CD14-positive monocyte (primary cell): ENCODE results near the gene PGD. TPM values are rescaled to one million over a fixed set of nuclear protein-coding genes. Genes with fewer than 3 reads are reported as not detected.

ENCODE experiments used
- DNase-seq, 3 donors: peaks; one replicate each; pipeline ENCODE4 v3.0.0-alpha.2; 2011 to 2022
- H2AFZ ChIP-seq: 2 replicates; pipeline ENCODE4 v1.6.0; 2012; ENCODE audit warnings: mild to moderate bottlenecking, low read depth, low read length, inconsistent platforms; ENCODE audit not compliant: insufficient read depth, poor library complexity, severe bottlenecking
- H3K27ac ChIP-seq, 2 donors: 1 replicate in 1 of 2; 2 replicates in 1 of 2; pipeline ENCODE4 v1.5.1; 2012 to 2013; ENCODE audit warnings: low read length in 2 of 2, control low read depth in 1 of 2, inconsistent platforms in 1 of 2, low read depth in 1 of 2, mild to moderate bottlenecking in 1 of 2
- H3K27me3 ChIP-seq, 2 donors: one replicate each; pipeline versions ENCODE4 v1.6.0 to v1.6.1; 2011 to 2013; ENCODE audit warnings: low read length in 2 of 2; ENCODE audit not compliant: control insufficient read depth in 2 of 2, insufficient read depth in 2 of 2
- H3K36me3 ChIP-seq, 2 donors: replicated peaks in 1 of 2; 1 replicate in 1 of 2; 2 replicates in 1 of 2; pipeline versions ENCODE4 v1.5.1 to v1.6.1; 2012 to 2013; ENCODE audit warnings: low read length in 2 of 2, control low read depth in 1 of 2, inconsistent platforms in 1 of 2, mild to moderate bottlenecking in 1 of 2; ENCODE audit not compliant: insufficient read depth in 2 of 2, control insufficient read depth in 1 of 2
- H3K4me1 ChIP-seq, 2 donors: 1 replicate in 1 of 2; 2 replicates in 1 of 2; pipeline versions ENCODE4 v1.5.1 to v1.6.1; 2012 to 2013; ENCODE audit warnings: low read length in 2 of 2, control low read depth in 1 of 2, inconsistent platforms in 1 of 2, mild to moderate bottlenecking in 1 of 2, moderate library complexity in 1 of 2; ENCODE audit not compliant: insufficient read depth in 2 of 2, control insufficient read depth in 1 of 2
- H3K4me2 ChIP-seq: replicated peaks from 2 replicates; pipeline ENCODE3; 2012; ENCODE audit warnings: low read length, moderate library complexity, mild to moderate bottlenecking; ENCODE audit not compliant: poor library complexity, severe bottlenecking; ENCODE audit errors: extremely low read depth
- H3K4me3 ChIP-seq, 3 experiments: fragments of 200-600 bp in 1 of 3; sonication (generic) in 1 of 3; replicated peaks in 1 of 3; 1 replicate in 2 of 3; 2 replicates in 1 of 3; pipeline ENCODE4 v1.5.1; 2011 to 2013; ENCODE audit warnings: low read length in 3 of 3, mild to moderate bottlenecking in 3 of 3, control low read depth in 2 of 3, low read depth in 2 of 3, inconsistent platforms in 1 of 3, moderate library complexity in 1 of 3
- H3K79me2 ChIP-seq: 2 replicates; pipeline ENCODE4 v1.6.0; 2012; ENCODE audit warnings: mild to moderate bottlenecking, control low read depth, inconsistent platforms, low read length, moderate library complexity; ENCODE audit not compliant: insufficient read depth
- H3K9ac ChIP-seq: 2 replicates; pipeline ENCODE4 v1.6.0; 2017; ENCODE audit warnings: low read length, mild to moderate bottlenecking; ENCODE audit not compliant: insufficient read depth, poor library complexity, severe bottlenecking
- H3K9me3 ChIP-seq, 2 donors: replicated peaks in 1 of 2; 1 replicate in 1 of 2; 2 replicates in 1 of 2; pipeline versions ENCODE4 v1.5.1 to v1.6.1; 2012 to 2013; ENCODE audit warnings: low read length in 2 of 2, control low read depth in 1 of 2; ENCODE audit not compliant: control insufficient read depth in 1 of 2, insufficient read depth in 1 of 2
- H4K20me1 ChIP-seq: 2 replicates; pipeline ENCODE4 v1.6.0; 2012; ENCODE audit warnings: mild to moderate bottlenecking, low read length, control low read depth, moderate library complexity; ENCODE audit not compliant: insufficient read depth
- H3K27ac Mint-ChIP-seq, 7 donors: one replicate each; pipeline ENCODE4 v1.8.0; 2020; ENCODE audit warnings: mild to moderate bottlenecking in 7 of 7, mixed read lengths in 7 of 7, moderate library complexity in 6 of 7, inconsistent platforms in 2 of 7
- H3K27me3 Mint-ChIP-seq, 3 donors: one replicate each; pipeline ENCODE4 v1.8.0; 2021 to 2022; ENCODE audit warnings: low read depth in 3 of 3, mild to moderate bottlenecking in 3 of 3, mixed read lengths in 3 of 3, moderate library complexity in 3 of 3, inconsistent platforms in 1 of 3
- H3K36me3 Mint-ChIP-seq, 2 donors: one replicate each; pipeline ENCODE4 v1.8.0; 2020; ENCODE audit warnings: mixed read lengths in 2 of 2, inconsistent platforms in 1 of 2, mild to moderate bottlenecking in 1 of 2
- H3K4me1 Mint-ChIP-seq: one replicate; pipeline ENCODE4 v1.8.0; 2020; ENCODE audit warnings: mild to moderate bottlenecking, mixed read lengths
- H3K4me3 Mint-ChIP-seq, 2 donors: one replicate each; pipeline ENCODE4 v1.8.0; 2020; ENCODE audit warnings: mild to moderate bottlenecking in 2 of 2, mixed read lengths in 2 of 2, moderate library complexity in 1 of 2
- H3K9me3 Mint-ChIP-seq, 7 donors: one replicate each; pipeline ENCODE4 v1.8.0; 2020 to 2022; ENCODE audit warnings: mixed read lengths in 7 of 7, mild to moderate bottlenecking in 6 of 7, moderate library complexity in 6 of 7, inconsistent platforms in 2 of 7
- CTCF ChIP-seq: fragments of 200-600 bp; IDR thresholded peaks from one replicate; pipeline ENCODE4 v1.8.0; 2022; ENCODE audit warnings: antibody characterized with exemption, mild to moderate bottlenecking
- WGBS: methylation state at CpG from one replicate; pipeline ENCODE4 v1.1.5; 2013; ENCODE audit warnings: missing lambda C conversion rate; ENCODE audit not compliant: insufficient coverage; 5-methylcytosine and 5-hydroxymethylcytosine counted together
- intact Hi-C, 2 donors: fragments of 100-400 bp; cut with micrococcal nuclease; formaldehyde crosslinking; loops; one replicate each; pipeline versions ENCODE4 v1.15.0 to v1.15.1; 2023
- polyA plus RNA-seq, 3 donors: library from polyadenylated mRNA; depleted of rRNA in 1 of 3; unstranded in 2 of 3; stranded (reverse) in 1 of 3; fragments of 300-500 nt in 2 of 3; fragments of >200 nt in 1 of 3; fragmentation: Illumina TruSeq in 2 of 3; gene quantifications; 1 replicate in 2 of 3; 2 replicates in 1 of 3; pipeline ENCODE4 v1.2.3, GENCODE V29; 2012 to 2021

PGD gene
- polyA plus RNA-seq, 3 donors, result 173 to 509 (median 471) TPM

- no peaks in the 10 kb centered on the region for H4K20me1 ChIP-seq
- H3K4me2 ChIP-seq, result peak overlapping the region; percentile 71
- H3K9ac ChIP-seq, result no peak overlapping the region
- H3K9me3 ChIP-seq, result no peaks in the 10 kb centered on the region
- H3K36me3 ChIP-seq, result peaks cover 0 to 4% of the 10 kb centered on the region in 2 donors
- peaks cover 31 to 42% of the 10 kb centered on the region in 2 donors for H3K4me1 ChIP-seq
- no peak for TF ChIP-seq CTCF
- H3K27ac Mint-ChIP-seq, result peak overlapping the region; percentile 79 to 96 (median 90)
- peak overlapping the region in 1 of 2 donors; percentile 57 for H3K4me3 Mint-ChIP-seq
- peak overlapping the region in 1 of 3 experiments; percentile 66 for H3K4me3 ChIP-seq
- H2AFZ ChIP-seq, result peak overlapping the region; percentile 43
- peaks cover 21% of the 10 kb centered on the region for H3K79me2 ChIP-seq
- peaks cover 0 to 1% (median 0%) of the 10 kb centered on the region in 3 donors for H3K27me3 Mint-ChIP-seq
- DNase-seq, result no peak
- intact Hi-C loops, result loop anchor here (1.0 to 10.0 kb wide), 3 partner anchors 11 to 86 kb away; partner anchors contain the start of genes DFFA (in 2 of the 2), PEX14 (in 2 of the 2) and PGD (in 1 of the 2)
- peaks cover 10 to 23% of the 10 kb centered on the region in 2 donors for H3K36me3 Mint-ChIP-seq
- peaks cover 0 to 2% (median 0%) of the 10 kb centered on the region in 7 donors for H3K9me3 Mint-ChIP-seq
- H3K27me3 ChIP-seq, result no peaks in the 10 kb centered on the region
- no CpG with 5 or more reads among the region's 3 CpGs for WGBS
- peaks cover 42% of the 10 kb centered on the region for H3K4me1 Mint-ChIP-seq
- peak overlapping the region; percentile 70 to 85 for H3K27ac ChIP-seq
Measured at GRCh38 chr1:10388387-10388715, 10.5 kb upstream of the PGD start.

GRCh38 chr1:10389271-10389973 lies 9.4 kb upstream of the PGD start:
- peaks cover 21% of the 10 kb centered on the region for H3K79me2 ChIP-seq
- no peaks in the 10 kb centered on the region for H3K27me3 Mint-ChIP-seq
- no peak overlapping the region for H3K4me3 Mint-ChIP-seq
- TF ChIP-seq CTCF, result no peak
- peak overlapping the region; percentile 79 to 96 (median 90) for H3K27ac Mint-ChIP-seq
- peak overlapping the region; percentile 71 for H3K4me2 ChIP-seq
- H3K9ac ChIP-seq, result no peak overlapping the region
- intact Hi-C loops, result loop anchor here (5.0 to 10.0 kb wide), 2 partner anchors 83 to 85 kb away; partner anchors contain the start of genes DFFA (in 2 of the 2) and PEX14 (in 2 of the 2)
- peak overlapping the region in 1 of 3 experiments; percentile 66 for H3K4me3 ChIP-seq
- H3K36me3 ChIP-seq, result no peaks in the 10 kb centered on the region
- no peaks in the 10 kb centered on the region for H4K20me1 ChIP-seq
- DNase-seq, result no peak
- WGBS, result 92% methylated on average over 3 of the region's 6 CpGs
- no peaks in the 10 kb centered on the region for H3K27me3 ChIP-seq
- H3K27ac ChIP-seq, result peak overlapping the region; percentile 70 to 85
- H3K9me3 ChIP-seq, result no peaks in the 10 kb centered on the region
- peaks cover 42% of the 10 kb centered on the region for H3K4me1 Mint-ChIP-seq
- H2AFZ ChIP-seq, result no peak overlapping the region
- peaks cover 0 to 8% (median 5%) of the 10 kb centered on the region in 7 donors for H3K9me3 Mint-ChIP-seq
- H3K4me1 ChIP-seq, result peaks cover 31 to 42% of the 10 kb centered on the region in 2 donors
- peaks cover 7 to 16% of the 10 kb centered on the region in 2 donors for H3K36me3 Mint-ChIP-seq
